Esophagus squamous epithelium (tissue), 4 donors: ENCODE measurements around the gene SOX6.

ENCODE experiments used
- CTCF ChIP-seq, 6 experiments: fragments of 450-650 bp in 4 of 6; fragments of 200-600 bp in 2 of 6; sonication (generic) in 2 of 6; IDR thresholded peaks; one replicate each; pipeline ENCODE4 v1.5.1; 2016 to 2019; ENCODE audit warnings: antibody characterized with exemption in 6 of 6, mild to moderate bottlenecking in 4 of 6, moderate library complexity in 4 of 6
- POLR2A ChIP-seq, 4 donors: fragments of 450-650 bp; IDR thresholded peaks; one replicate each; pipeline ENCODE4 v1.6.1; 2017; ENCODE audit warnings: antibody characterized with exemption in 4 of 4, mild to moderate bottlenecking in 4 of 4, moderate library complexity in 3 of 4

GRCh38 chr11:15942126-15942525, 414.2 kb downstream of the SOX6 start:
- no peak for TF ChIP-seq CTCF (IDR thresholded peaks at IDR 0.05)
- no peak for TF ChIP-seq POLR2A (IDR thresholded peaks at IDR 0.05)
